ENCODE data around the gene ABRACL. TPM values are rescaled to one million over a fixed set of nuclear protein-coding genes. Genes with fewer than 3 reads are reported as not detected.
"Not testable (repeated sequence)": the region's sequence is repeated elsewhere in the genome, so short reads cannot be mapped to it uniquely, and the experiment has no call there.

The ABRACL gene
- total RNA-seq, 2 donors from 2014 or later = 8.0 to 10.2 TPM

DNA sequence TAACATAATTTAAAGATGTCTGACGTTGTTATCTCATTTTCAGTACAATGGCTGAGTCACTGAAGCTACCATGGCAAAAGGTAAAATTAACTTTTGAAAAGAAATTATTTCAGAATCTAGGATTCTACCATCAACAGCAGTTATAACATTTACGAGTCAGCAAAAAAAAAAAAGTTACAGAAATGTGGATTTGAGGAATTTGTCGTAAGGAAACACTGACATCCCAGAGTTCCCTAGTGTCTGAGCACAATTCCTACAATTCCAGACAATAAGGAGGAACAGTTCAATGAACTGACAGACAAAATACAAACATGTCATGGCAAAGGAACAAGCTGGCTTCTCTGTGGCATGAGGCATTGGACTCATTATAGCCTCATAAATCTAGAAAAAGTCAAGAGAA lies 19.1 kb downstream of the ABRACL start:
- Histone ChIP-seq H3K4me3 (no peak overlapping the region), H3K9me3 (no peaks in the 10 kb centered on the region), H3K36me3 (no peaks in the 10 kb centered on the region), H3K27me3 (no peaks in the 10 kb centered on the region), H3K27ac (no peak overlapping the region), H3K4me1 (no peaks in the 10 kb centered on the region)
- no peak for DNase-seq (ENCODE audit: low spot score)
- TF ChIP-seq, protein P1, sequence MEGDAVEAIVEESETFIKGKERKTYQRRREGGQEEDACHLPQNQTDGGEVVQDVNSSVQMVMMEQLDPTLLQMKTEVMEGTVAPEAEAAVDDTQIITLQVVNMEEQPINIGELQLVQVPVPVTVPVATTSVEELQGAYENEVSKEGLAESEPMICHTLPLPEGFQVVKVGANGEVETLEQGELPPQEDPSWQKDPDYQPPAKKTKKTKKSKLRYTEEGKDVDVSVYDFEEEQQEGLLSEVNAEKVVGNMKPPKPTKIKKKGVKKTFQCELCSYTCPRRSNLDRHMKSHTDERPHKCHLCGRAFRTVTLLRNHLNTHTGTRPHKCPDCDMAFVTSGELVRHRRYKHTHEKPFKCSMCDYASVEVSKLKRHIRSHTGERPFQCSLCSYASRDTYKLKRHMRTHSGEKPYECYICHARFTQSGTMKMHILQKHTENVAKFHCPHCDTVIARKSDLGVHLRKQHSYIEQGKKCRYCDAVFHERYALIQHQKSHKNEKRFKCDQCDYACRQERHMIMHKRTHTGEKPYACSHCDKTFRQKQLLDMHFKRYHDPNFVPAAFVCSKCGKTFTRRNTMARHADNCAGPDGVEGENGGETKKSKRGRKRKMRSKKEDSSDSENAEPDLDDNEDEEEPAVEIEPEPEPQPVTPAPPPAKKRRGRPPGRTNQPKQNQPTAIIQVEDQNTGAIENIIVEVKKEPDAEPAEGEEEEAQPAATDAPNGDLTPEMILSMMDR (IDR thresholded peaks at IDR 0.05) = no peak

DNA sequence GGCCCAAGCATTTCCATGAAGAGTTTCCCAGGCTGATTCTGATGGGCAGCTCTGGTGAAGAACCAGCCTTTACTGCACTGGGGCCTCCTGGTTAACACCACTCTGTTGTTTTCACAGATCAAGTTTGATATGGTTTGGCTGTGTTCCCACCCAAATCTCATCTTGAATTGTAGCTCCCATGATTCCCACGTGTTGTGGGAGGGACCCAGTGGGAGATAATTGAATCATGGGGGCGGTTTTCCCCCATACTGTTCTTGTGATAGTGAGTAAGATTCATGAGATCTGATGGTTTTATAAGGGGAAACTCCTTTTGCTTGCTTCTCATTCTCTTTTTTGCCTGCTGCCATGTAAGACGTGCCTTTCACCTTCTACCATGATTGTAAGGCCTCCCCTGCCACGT lies 20.4 kb downstream of the ABRACL start:
- not testable (repeated sequence) for H3K9me3 ChIP-seq; H3K27ac ChIP-seq; H3K4me1 ChIP-seq; H3K27me3 ChIP-seq; DNase-seq (ENCODE audit: low spot score); H3K36me3 ChIP-seq; H3K4me3 ChIP-seq

DNA sequence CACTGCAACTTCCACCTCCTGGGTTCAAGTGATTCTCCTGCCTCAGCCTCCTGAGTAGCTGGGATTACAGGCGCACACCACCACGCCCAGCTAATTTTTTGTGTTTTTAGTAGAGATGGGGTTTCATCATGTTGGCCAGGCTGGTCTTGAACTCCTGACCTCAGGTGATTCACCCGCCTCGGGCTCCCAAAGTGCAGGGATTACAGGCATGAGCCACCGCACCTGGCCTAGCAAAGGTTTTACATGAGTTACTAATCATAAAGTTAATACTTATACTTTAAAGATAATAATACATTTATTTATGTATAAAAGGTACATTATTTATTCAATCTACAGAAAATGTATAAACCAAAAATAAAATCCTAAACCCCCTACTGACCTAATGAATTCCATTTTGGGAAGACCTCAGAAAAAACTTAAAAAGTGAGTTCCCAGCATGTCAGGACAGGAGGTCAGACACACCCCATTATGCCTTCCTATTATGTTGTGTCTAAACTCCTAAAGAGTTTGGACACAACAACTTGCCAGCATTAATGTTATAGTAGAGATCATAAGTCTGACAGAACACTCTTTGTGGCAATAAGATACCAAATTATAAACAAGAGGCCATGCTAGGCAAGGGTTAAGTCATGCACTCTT lies 21.7 kb downstream of the ABRACL start:
- H3K27me3 ChIP-seq; H3K4me1 ChIP-seq; H3K36me3 ChIP-seq; DNase-seq (ENCODE audit: low spot score); H3K4me3 ChIP-seq; H3K27ac ChIP-seq; H3K9me3 ChIP-seq: not testable (repeated sequence)

DNA sequence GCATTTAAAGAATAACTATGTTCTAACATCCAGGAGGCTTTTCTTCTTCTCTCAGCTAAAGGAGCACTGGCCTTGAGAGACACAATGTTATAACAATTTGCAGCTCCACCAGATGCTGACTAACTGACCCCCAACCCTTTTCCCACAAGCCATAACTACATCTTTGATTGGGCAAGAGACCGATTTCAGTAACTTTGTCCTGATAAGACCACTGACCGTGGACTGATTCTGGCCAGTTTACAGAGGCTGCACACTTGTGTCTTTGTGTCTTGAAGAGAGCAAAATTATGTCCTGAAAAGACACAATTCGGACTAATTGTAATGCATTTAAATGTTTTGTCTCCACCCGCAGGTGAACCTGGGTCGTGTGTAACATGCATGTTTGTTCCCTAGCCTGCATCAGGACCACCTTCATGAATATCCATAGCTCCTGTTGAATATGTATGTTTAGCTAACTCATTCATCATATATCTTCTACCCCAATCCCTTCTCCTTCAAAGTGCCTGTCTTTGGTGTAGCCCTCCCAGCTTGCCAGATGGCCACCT lies 22.3 kb downstream of the ABRACL start:
- DNase-seq (ENCODE audit: low spot score) = no peak
- Histone ChIP-seq H3K4me3 (no peak overlapping the region), H3K9me3 (no peaks in the 10 kb centered on the region), H3K27ac (no peak overlapping the region), H3K36me3 (no peaks in the 10 kb centered on the region), H3K27me3 (no peaks in the 10 kb centered on the region), H3K4me1 (no peaks in the 10 kb centered on the region)
- TF ChIP-seq, protein P1 (IDR thresholded peaks at IDR 0.05) = no peak

DNA sequence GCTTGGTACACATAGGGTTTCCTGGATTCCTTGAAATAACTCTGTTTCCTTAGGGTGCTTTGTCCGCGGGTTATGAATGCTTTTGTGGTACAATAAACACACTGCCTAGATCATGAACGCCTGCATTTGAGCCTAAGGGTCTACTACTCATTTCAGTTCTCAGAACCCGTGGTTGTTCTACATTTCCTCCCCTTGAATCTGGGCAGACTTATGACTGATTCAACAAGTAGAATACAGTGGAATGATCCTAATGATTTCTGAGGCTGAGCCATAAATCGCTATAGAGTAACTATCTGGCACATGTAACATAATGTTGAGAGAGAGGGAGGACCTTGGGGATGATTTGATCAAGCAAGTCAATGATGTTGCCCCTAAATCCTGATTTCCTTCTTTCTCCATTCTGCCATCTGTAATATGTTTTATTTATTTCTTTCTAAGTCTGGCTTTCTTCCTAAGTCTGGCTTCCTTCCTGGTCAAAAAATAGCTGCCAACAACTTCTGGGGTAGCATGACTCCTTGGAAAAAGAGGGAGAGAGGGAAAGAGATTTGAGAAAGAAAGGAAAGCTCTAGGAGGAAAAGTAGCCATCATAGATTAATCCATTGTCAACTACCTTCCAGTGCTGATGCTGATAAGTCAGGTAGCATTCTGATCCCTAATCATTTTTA lies 23.0 kb downstream of the ABRACL start:
- Histone ChIP-seq H3K4me1 (no peaks in the 10 kb centered on the region), H3K9me3 (no peaks in the 10 kb centered on the region), H3K27me3 (no peaks in the 10 kb centered on the region), H3K4me3 (no peak overlapping the region), H3K36me3 (no peaks in the 10 kb centered on the region), H3K27ac (no peak overlapping the region)
- TF ChIP-seq, protein P1 (IDR thresholded peaks at IDR 0.05) = no peak
- no peak for DNase-seq (ENCODE audit: low spot score)

DNA sequence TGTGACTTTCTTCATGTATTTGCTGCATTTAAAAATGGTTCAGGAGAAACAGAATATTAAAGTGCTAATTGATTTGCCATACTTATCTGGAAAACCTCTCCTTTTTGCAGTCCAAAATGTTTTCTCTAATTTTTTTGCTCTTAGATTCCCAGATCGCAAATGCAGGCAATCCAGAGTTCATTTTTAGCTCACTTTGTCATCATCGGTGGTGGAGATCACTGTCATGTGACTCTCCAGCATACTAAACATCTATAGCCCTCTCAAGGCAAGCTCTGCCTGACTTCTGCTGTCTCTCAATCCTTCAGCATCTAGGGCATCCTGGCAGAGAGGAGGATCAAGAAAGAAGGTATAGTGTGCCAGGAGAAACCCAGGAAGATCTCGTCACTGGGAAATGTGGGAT lies 24.8 kb downstream of the ABRACL start:
- TF ChIP-seq, protein P1 (IDR thresholded peaks at IDR 0.05) = no peak
- no peaks in the 10 kb centered on the region for H3K9me3 ChIP-seq
- no peak overlapping the region for H3K4me3 ChIP-seq
- no peaks in the 10 kb centered on the region for H3K36me3 ChIP-seq
- H3K27ac ChIP-seq = no peak overlapping the region
- no peak for DNase-seq (ENCODE audit: low spot score)
- no peaks in the 10 kb centered on the region for H3K4me1 ChIP-seq
- no peaks in the 10 kb centered on the region for H3K27me3 ChIP-seq
